HG03095 (cell line): ENCODE data around the gene CUX1.

Experiments used
- ATAC-seq: cut with Tn5 transposase; IDR thresholded peaks from one replicate; pipeline ENCODE4 v1.9.1; 2021; ENCODE audit warnings: moderate library complexity; ENCODE audit not compliant: unreplicated experiment

The CUX1 gene

DNA sequence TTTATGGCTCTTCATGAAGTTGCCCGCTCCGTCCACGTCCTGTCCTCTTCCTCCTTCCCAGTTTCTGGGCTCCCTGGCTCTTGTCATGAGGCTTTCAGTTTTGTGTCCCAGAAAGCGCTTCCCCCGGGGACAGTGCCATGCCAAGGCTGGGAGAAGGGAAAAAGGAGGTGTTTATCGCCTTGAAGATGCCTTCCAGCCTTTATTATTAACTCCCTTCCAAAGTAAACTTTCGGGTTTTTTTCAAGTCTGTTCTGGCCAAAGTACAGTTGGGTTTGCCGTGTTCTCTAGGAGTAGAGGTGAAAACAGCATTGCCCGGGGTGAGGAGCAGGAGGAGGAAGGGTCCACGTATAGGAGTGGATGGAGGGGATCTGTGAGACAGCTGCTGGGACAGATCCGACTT lies 117.2 kb downstream of the CUX1 start:
- no peak for ATAC-seq

DNA sequence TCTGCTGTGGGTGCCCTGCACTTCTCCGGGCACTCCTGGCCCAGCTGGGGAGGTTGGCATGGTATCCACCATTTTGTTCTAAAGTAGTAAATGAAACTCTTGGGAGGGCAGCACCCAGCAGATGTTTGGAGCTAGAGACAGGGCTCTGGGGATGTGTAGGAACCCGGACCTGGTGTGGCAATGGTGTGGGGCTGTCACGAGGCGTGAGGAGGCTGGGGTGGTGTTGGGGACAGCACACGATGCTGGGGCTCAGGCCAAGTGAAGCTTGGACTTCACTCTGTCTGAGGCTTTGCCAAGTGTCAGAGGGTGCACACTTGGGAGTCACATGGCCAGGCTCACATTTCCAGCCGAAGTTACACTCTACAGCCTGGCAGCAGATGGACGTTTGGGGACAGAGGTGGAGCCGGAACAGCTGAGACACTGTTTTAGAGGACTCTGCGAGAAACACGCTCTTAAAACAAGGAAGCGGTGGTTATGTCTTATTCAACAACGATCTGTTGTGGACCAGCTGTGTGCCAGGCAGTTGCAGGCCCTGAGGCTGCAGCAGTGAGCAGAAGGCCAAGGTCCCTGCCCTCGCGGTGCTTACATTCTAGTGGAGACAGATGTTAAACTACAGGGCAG lies 118.2 kb downstream of the CUX1 start:
- no peak for ATAC-seq

DNA sequence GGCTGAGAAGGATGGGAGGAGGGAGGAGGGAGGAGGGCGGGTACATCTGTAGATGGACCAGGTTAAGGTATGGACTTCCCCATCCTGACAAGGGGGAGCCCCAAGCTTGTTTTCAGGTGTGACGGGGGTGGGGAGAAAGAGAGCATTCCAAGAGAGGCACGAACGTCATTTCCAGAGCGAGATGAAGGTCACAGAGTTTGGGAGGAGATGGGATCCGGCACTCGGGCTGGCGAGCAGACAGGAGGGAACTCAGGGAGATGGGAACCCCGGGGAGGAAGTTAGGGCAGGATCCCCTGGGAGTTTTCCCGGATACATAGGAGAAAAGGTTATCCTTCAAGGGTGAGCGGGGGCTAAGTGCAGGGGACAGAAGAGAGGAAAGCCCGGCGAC lies 118.8 kb downstream of the CUX1 start:
- no peak for ATAC-seq

DNA sequence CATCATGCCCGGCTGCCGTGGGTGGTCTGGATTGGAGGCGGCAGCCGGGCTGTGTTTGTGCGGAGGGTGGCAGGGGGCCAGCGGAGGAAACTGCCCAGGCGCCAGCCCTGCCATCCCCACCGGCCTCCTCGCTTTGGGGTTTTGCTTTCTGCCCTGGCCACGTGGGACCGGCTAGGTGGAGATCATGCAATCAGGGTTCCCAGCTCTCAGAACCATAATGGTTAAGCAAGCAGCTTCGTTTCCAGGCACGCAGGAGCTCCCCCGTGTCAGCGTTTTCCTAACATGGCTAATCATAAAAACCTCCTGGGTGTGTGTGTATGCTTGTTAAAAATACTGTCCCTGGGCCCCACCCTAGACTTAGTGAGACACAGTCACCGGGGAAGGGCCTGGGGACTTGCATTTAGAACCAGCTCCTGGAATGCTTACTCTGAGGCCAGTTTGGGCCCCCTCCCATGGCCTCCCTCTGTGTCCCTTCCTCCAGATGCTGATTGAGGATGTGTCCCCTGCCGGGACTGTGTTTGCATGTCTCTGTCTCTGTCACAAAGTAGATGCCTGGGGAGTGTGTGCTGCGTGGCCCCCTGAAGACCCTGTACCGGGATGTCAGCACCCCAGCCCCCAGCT lies 119.3 kb downstream of the CUX1 start:
- no peak for ATAC-seq

DNA sequence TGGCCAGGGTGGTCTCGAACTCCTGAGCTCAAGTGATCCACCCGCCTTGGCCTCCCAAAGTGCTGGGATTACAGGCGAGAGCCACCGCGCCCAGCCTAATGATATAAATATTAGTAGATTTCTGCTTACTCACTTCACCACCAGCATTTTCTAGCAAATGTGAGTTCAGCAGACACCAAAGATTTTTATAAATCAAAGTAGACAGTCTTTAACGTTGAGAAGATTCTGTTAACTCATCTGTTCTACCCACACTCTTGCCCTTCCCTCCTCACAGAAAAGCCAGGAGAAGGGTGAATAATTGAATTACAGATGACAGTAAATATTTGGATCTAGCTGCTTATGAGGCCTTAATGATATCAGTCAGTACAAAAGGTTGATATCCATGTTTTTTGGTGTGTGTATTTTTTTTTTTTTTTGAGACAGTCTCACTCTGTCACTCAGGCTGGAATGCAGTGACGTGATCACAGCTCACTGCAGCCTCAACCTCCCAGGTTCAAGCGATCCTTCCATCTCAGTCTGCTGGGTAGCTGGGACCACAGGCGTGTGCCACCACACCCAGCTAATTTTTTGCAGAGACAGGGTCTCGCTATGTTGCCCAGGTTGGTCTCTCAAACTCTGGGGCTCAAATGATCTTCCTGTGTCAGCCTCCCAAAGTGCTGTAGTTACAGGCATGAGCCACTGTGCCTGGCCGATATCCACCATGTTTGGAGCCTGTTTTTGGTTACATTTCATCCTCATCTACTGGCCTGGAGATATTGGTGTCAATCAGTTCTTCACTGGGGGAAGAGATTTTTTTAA lies 120.5 kb downstream of the CUX1 start:
- ATAC-seq, result no peak

DNA sequence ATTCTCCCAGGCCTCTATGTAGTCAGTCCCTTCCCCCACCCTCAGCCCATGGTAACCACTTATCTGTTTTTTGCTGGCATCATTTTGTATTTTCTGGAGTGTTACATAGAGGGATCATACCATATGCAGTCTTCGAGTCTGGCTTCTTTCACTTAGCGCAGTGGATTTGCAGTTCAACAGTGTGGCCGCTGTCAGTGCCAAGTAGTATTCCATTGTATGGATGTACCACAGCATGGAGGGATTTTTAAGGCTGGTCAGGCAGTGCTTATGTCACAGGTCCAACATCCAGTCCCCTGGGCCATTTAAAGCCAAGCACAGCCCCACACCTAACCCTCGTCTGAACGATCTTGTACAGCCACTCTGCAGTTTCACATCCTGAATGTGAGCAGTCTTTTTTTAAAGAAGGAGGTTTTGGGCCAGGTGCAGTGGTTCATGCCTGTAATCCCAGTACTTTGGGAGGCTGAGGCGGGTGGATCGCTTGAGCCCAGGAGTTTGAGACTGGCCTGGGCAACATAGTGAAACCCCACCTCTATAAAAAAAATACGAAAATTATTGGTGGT lies 121.8 kb downstream of the CUX1 start:
- no peak for ATAC-seq

DNA sequence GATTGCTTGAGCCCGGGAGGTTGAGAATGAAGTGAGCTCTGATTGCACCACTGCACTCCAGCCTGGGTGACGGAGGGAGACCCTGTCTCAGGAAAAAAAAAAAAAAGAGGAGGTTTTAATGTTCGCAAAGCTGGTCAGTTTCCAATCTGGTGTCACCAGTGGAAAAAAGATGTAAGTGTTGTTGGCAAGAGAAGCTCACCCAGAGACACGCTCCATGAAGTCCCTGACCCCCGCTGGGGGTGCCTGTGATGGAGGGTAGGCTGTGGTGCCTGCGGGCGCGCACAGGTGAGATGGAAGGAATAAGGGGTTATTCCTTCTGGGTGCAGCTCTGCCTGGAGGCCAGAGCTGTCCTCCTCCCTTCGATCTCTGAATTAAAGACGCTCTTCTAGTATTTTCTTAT lies 122.7 kb downstream of the CUX1 start:
- no peak for ATAC-seq

DNA sequence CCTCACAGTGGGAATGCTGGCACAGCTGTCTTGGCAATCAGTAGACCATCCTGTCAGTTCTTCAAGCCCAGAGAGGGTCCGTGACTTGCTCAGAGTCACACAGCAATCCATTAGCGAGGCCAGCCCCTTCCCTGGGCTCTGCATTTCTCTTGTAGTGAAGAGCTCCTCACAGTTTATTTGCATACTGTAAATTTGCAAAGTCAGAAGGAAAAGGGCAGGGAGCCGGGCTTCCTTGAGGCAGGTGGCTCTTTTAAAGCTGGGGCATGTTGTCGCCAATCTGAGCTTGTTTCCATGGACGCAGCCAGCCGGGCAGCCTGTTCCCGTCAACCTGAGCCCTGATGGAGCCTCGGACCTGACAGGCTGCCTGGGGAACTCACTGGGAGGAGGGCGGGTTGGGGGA lies 123.4 kb downstream of the CUX1 start:
- no peak for ATAC-seq

DNA sequence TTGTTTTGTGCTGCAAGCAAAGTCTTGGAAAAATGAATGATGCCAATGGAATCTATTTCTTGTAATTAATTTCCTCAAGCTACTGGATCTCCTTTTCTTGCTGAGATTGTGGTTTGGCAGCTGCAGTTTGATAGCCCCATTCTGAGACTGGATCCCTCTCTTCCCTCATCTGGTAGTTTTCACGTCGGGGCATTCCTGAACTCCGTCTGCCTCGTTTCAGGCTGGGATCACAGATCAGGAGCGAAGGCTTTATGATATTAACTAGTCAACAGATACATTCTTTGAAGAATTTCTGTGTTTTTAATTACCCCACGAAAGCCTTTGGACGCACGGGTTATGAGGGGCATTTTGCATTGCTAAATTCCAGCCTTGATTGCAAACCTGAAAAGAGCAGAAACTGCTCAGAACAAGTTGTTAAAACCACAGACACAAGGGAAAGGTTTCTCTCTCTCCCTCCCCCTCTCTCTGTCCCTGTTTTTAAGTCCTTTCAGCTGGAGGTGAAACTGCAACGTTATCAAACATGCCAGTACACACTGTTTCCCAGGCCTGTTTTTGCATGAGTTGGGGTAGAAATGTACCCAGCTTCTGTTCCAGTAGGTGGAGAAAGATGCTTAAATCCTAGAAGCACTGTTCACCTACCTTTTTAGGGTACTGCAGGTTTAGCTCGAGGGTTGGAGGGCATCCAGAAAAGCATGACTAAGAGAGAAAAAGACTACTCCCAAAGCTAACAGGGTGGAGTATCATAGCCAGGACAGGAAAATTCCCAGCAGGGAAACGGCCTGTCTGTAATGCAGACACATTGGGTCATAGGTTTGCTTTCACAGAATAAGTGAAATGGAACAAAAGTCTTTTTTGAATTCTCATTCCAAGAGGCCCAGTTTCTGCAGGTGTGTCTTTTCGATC lies 124.3 kb downstream of the CUX1 start:
- no peak for ATAC-seq

DNA sequence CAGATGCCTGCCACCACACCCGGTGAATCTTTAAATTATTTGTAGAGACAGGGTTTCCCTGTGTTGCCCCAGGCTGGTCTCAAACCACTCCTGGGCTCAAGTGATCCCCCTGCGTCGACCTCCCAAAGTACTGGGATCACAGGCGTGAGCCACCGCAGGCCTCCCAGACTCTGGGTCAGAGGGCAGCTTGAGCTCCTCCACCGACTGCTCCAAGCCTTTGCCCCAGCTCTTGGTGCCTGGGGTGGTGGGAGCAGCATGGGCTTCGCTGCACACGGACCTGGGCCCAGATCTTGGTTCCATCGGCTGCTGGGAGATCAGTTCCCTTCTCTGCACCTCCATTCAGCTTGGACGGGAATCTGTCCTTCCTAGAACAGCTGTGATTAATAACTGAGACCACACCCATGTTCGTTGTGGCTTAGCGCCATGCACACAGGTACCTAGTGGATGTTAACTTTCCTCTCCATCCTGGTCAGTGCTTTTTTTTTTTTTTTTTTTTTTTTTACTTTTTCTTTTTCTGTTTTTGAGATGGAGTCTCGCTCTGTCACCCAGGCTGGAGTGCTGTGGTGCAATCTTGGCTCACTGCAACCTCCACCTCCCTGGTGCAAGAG lies 125.3 kb downstream of the CUX1 start:
- ATAC-seq, result no peak

DNA sequence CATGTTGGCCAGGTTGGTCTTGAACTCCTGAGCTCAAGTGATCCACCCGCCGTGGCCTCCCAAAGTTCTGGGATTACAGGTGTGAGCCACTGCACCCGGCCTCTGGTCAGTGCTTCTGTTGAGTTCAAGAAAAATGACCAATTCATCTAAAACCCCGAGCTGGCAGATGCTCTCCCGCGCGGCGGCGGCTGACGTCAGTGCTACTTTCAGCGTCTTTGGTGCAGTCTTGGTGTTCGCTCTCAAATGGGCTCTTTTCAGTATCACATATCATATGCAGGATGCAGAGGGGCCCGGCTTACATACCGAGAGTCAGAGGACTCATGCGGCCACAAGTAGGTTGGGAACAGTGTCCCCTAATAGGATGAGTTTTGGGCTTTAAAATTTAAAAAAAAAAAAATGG lies 125.9 kb downstream of the CUX1 start:
- ATAC-seq, result no peak

DNA sequence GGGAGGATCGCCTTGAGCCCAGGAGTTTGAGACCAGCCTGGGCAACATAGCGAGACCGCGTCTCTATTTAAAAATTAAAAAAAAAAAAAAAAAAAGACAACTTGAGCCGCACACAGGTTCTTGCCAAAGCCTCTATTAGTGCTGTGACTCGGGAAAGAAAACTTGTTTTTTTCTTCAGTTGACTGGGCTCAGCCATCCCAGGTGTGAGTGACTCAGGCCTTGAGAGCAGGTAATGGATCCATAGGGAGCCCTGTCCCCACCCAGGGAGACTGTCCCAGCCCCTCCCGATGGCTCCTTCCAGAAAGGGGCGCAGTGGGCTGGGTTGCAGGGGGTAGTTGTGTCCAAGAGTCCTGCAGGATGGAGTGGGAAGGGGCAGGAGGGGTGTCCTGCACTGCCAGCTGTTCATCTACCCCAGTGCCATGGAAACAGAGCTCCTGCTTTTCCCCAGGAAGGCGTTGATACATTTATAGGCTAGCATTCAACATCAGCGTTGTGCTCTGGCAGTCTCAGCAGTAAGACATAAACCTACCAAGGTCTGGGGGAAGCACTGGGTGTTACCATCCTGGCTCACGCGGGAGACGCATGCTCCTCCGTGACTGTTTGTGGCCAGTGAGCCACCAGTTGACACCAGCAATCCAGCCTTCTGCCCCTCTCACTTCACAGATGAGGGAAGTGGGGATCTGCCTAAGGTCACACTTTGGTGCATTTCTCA lies 126.6 kb downstream of the CUX1 start:
- no peak for ATAC-seq

DNA sequence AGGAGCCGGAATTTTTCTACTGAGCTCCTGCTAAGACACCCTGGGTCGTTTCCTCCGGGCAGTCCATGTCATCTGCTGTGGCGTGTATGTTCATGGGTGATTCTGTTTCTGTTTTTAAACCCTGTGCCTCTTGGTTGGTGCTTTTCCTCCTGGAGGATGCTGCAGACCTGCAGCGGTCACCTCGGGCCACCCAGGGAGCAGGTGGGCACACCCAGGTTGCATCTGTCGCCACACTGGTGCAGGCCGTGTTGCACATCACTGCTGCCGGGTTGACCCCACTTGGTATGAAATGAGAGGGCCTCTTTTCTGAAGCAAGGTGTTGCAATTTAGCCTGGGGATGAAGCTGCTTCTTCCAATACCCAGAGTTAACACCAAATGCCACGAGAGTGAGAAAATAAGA lies 127.2 kb downstream of the CUX1 start:
- no peak for ATAC-seq

DNA sequence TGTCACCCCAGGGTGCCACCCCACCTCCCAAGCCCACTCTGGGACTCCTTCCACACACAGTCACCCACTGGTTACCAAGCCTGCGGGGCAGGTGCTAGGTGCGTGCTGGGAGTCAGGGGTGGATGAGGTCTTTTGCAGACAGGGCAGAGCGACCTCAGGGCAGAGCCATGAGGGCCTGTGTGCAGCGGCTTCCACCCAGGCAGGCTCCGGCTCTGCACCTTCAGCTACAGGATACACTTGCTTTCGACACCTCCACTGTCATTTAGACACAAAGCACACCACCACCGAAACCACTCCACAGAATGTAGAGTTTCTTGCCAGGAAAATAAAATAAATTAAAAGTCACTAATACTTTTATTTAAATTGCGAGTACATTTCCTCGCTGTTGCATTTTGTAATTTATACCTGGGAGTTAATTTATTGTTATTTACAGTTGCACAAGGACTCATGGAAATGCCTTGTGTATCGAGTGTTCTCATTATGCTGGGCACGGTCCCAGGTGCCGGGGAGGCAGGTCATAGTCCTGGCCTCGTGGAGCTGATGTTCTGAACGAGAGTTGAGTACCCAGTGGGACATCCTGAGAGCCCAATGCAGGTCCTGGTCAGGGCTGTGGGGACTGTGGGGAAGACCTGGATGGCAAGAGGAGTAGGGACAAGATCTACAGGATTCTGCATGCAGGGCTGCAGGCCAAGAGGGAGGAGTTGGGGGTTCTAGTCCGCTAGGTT lies 127.8 kb downstream of the CUX1 start:
- no peak for ATAC-seq

DNA sequence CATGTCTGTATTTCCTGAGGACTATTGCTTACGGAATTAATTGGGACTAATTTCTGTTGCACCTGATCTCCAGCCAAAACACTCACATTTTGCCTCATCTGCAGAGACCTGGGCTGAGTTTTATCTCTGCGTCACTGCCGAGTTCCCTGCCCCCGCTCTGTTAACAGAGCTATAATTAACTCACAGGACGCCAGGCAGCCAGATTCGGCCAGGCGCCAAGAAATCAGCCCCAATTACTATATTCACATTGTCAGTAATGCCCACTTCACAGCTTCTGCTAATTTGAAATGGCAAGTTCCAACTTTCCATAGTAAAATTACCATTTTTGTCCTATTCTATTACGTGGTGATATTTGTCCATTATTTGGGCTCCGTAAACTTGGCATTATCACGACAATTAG lies 130.5 kb downstream of the CUX1 start:
- ATAC-seq, result no peak

DNA sequence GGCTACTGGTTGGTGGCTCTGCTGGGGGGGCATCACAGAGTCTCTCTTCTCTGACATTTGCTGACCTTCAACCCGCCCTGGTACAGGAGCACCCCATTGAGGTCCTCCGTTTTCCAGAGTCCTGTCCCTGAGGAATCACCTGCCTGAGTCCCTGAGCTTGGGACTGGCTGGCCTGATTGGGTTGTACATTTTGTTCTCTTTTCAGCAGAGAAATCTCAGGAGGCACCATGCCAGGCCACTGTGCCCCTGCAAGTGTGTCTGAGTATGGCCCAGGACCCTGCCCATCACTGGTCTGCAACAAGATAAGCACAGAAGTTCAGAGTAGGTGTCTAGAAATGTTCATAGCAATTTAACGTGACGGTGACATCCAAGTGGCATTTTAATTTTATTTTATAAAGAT lies 131.2 kb downstream of the CUX1 start:
- ATAC-seq, result no peak

DNA sequence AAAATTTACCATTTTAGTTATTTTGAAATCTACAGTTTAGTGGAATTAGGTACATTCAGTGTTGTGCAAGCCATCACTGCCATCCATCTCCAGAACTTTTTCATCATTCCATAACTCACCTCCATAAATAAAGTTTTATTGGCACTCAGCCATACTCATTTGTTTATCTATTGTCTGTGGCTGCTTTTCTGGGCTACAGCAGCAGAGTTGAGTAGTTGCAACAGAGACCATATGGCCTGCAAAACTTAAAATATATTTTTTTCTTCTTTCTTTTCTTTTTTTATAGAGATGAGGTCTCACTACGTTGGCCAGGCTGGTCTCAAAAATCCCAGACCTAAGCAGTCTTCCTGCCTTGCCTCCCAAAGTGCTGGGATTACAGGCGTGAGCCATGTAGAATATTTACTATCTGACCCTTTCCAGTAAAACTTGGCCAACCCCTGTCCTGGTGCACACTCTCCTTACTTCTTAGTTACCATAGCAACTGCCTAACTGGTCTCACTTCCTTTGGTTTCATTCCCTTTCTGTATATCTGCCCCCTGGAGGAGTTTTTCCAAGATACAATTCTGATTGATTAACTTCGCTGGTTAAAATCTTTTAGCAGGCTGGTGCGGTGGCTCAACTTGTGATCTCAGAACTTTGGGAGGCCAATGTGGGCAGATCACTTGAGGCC lies 133.2 kb downstream of the CUX1 start:
- ATAC-seq, result no peak

DNA sequence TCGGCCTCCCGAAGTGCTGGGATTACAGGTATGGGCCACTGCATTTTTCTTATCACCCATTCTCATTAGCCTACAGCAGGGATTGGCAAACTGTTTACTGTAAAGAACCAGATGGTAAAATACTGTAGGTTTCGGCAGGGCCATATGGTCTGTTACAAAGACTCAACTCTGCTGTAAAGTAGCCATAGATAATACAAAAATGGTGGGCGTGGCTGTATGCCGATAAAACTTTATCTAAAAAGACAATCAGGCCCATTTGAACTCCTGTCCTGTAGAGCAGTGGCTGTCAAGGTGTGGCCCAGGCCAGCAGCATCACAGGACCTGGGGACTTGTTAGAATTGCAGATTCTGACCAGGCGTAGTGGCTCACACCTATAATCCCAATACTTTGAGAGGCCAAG lies 134.3 kb downstream of the CUX1 start:
- ATAC-seq, result no peak
